Measurements from ENCODE around the gene ZNF385A. TPM values are rescaled to one million over a fixed set of nuclear protein-coding genes. Genes with fewer than 3 reads are reported as not detected.

The ZNF385A gene
- total and polyA plus RNA-seq, 9 of the 15 experiments (the other 6 are each of a cell fraction or from before 2014, with no cell fraction given): 1.0 to 111 (median 7.7) TPM

DNA sequence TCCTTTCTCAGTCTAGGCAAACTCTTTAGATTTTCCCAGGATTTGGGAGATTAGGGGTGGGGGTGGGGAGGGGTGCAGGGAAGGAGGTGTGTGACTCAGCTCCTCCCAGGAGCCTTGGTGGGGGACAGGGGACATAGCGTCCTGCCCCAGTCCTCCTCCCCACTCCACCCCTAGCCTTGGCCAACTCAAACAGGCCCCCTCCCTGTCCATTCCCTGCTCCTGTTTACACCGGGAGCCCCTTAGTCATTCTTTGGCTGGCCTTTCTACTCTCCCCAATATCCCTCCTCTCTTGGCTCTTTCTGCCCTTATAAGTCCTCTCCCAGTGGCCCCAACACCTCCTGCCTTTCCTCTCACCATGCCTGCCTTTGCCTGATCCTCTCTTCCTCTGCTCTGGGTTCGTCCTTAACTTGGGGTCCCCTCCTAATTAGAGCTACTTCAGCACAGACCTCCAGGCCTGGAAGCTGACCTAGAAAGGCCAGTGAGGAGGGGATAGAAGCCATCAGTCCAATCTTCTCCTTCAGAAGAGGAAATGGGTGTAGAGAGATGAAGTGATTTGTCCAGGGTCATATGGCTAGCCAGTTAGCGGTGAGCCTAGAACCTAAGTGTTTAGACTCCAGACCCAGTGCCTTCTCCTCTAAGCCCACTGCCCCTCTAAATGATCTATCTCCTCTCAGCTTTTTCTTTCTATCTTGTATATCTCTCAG, 36.8 kb upstream of the ZNF385A start (continued):
- no peak for TF ChIP-seq SMARCB1 (IDR thresholded peaks at IDR 0.05; ENCODE audit: insufficient read length, low read depth)
- TF ChIP-seq BMI1 (IDR thresholded peaks at IDR 0.05; ENCODE audit: low read length): no peak
- no peak for TF ChIP-seq TAF7 (tag; IDR thresholded peaks at IDR 0.05)
- TF ChIP-seq CEBPG (CRISPR knock-in tag; IDR thresholded peaks at IDR 0.05): no peak
- TF ChIP-seq CEBPG (tag; conservative IDR thresholded peaks at IDR 0.05 in 1 of 2, IDR thresholded peaks at IDR 0.05 in 1 of 2): no peak
- no peak for TF ChIP-seq FOXP1 (CRISPR knock-in tag; IDR thresholded peaks at IDR 0.05)
- 0 out of 2 replicates have a peak, but pooled peaks have one; percentile 24 for TF ChIP-seq NFE2 (IDR thresholded peaks at IDR 0.05; ENCODE audit: low read depth)
- 0 out of 4 replicates have a peak, but pooled peaks of 1 of the 2 experiments have one; percentile 52 for TF ChIP-seq RCOR1 (IDR thresholded peaks at IDR 0.05; ENCODE audit: borderline replicate concordance in 1 of 2, low read depth in 2 of 2, low read length in 2 of 2)
- TF ChIP-seq CBX5 (IDR thresholded peaks at IDR 0.05; ENCODE audit: borderline replicate concordance, low read depth): no peak
- no peak for TF ChIP-seq ZNF766 (CRISPR knock-in tag; conservative IDR thresholded peaks at IDR 0.05)
- no peak for TF ChIP-seq TARDBP (IDR thresholded peaks at IDR 0.05)
- no peak for TF ChIP-seq CBX2 (IDR thresholded peaks at IDR 0.05; ENCODE audit: insufficient read depth, low read length, poor library complexity, severe bottlenecking)
- TF ChIP-seq, protein P1, sequence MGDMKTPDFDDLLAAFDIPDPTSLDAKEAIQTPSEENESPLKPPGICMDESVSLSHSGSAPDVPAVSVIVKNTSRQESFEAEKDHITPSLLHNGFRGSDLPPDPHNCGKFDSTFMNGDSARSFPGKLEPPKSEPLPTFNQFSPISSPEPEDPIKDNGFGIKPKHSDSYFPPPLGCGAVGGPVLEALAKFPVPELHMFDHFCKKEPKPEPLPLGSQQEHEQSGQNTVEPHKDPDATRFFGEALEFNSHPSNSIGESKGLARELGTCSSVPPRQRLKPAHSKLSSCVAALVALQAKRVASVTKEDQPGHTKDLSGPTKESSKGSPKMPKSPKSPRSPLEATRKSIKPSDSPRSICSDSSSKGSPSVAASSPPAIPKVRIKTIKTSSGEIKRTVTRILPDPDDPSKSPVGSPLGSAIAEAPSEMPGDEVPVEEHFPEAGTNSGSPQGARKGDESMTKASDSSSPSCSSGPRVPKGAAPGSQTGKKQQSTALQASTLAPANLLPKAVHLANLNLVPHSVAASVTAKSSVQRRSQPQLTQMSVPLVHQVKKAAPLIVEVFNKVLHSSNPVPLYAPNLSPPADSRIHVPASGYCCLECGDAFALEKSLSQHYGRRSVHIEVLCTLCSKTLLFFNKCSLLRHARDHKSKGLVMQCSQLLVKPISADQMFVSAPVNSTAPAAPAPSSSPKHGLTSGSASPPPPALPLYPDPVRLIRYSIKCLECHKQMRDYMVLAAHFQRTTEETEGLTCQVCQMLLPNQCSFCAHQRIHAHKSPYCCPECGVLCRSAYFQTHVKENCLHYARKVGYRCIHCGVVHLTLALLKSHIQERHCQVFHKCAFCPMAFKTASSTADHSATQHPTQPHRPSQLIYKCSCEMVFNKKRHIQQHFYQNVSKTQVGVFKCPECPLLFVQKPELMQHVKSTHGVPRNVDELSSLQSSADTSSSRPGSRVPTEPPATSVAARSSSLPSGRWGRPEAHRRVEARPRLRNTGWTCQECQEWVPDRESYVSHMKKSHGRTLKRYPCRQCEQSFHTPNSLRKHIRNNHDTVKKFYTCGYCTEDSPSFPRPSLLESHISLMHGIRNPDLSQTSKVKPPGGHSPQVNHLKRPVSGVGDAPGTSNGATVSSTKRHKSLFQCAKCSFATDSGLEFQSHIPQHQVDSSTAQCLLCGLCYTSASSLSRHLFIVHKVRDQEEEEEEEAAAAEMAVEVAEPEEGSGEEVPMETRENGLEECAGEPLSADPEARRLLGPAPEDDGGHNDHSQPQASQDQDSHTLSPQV (IDR thresholded peaks at IDR 0.05): no peak
- TF ChIP-seq, protein P2, sequence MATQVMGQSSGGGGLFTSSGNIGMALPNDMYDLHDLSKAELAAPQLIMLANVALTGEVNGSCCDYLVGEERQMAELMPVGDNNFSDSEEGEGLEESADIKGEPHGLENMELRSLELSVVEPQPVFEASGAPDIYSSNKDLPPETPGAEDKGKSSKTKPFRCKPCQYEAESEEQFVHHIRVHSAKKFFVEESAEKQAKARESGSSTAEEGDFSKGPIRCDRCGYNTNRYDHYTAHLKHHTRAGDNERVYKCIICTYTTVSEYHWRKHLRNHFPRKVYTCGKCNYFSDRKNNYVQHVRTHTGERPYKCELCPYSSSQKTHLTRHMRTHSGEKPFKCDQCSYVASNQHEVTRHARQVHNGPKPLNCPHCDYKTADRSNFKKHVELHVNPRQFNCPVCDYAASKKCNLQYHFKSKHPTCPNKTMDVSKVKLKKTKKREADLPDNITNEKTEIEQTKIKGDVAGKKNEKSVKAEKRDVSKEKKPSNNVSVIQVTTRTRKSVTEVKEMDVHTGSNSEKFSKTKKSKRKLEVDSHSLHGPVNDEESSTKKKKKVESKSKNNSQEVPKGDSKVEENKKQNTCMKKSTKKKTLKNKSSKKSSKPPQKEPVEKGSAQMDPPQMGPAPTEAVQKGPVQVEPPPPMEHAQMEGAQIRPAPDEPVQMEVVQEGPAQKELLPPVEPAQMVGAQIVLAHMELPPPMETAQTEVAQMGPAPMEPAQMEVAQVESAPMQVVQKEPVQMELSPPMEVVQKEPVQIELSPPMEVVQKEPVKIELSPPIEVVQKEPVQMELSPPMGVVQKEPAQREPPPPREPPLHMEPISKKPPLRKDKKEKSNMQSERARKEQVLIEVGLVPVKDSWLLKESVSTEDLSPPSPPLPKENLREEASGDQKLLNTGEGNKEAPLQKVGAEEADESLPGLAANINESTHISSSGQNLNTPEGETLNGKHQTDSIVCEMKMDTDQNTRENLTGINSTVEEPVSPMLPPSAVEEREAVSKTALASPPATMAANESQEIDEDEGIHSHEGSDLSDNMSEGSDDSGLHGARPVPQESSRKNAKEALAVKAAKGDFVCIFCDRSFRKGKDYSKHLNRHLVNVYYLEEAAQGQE (IDR thresholded peaks at IDR 0.05; ENCODE audit: borderline replicate concordance): no peak
- TF ChIP-seq, protein P2 (CRISPR knock-in tag; IDR thresholded peaks at IDR 0.05; ENCODE audit: low read depth): no peak
- no peak for TF ChIP-seq BACH1 (tag; IDR thresholded peaks at IDR 0.05)
- no peak for TF ChIP-seq L3MBTL2 (IDR thresholded peaks at IDR 0.05)
